OCI-LY3 (cell line): ENCODE results near the gene HOXC9.

Experiments
- H2AFZ ChIP-seq: fragments of 200-600, 300-600 bp; shearing (Covaris generic); 2 replicates; pipeline ENCODE4 v1.6.0; 2014; ENCODE audit warnings: antibody characterized with exemption, low read depth, low read length
- H3K27ac ChIP-seq: fragments of 200-600, 300-600 bp; sonication (generic); 2 replicates; pipeline ENCODE4 v1.5.1; 2014; ENCODE audit warnings: mild to moderate bottlenecking, low read length, moderate library complexity, mixed read lengths
- H3K27me3 ChIP-seq: fragments of 200-600, 300-600 bp; sonication (generic); 2 replicates; pipeline ENCODE4 v1.6.1; 2014; ENCODE audit warnings: low read depth, low read length, mixed read lengths
- H3K36me3 ChIP-seq: fragments of 200-600, 300-600 bp; sonication (generic); replicated peaks from 2 replicates; pipeline ENCODE3; 2014; ENCODE audit warnings: low read depth, low read length, mixed read lengths
- H3K4me1 ChIP-seq: fragments of 300-600, 200-600 bp; sonication (generic); 2 replicates; pipeline ENCODE4 v1.6.1; 2014; ENCODE audit warnings: low read length, mixed read lengths
- H3K4me2 ChIP-seq: fragments of 200-600, 300-600 bp; sonication (generic); 2 replicates; pipeline ENCODE4 v1.6.1; 2014; ENCODE audit warnings: low read length, mixed read lengths
- H3K4me3 ChIP-seq: fragments of 300-600, 200-600 bp; sonication (generic); 2 replicates; pipeline ENCODE4 v1.5.1; 2014; ENCODE audit warnings: antibody characterized with exemption, mild to moderate bottlenecking, low read length, moderate library complexity
- H3K79me2 ChIP-seq: fragments of 300-600, 200-600 bp; shearing (Covaris generic); 2 replicates; pipeline ENCODE4 v1.6.1; 2014; ENCODE audit warnings: mild to moderate bottlenecking, low read length, mixed read lengths
- H3K9ac ChIP-seq: fragments of 300-600, 200-600 bp; shearing (Covaris generic); 2 replicates; pipeline ENCODE4 v1.6.0; 2014; ENCODE audit warnings: mild to moderate bottlenecking, low read length, moderate library complexity
- H3K9me3 ChIP-seq: fragments of 200-600, 300-600 bp; shearing (Covaris generic); 2 replicates; pipeline ENCODE4 v1.6.1; 2014; ENCODE audit warnings: low read length, mixed read lengths; ENCODE audit not compliant: insufficient read depth
- H4K20me1 ChIP-seq: fragments of 200-600, 300-600 bp; sonication (generic); 2 replicates; pipeline ENCODE4 v1.6.1; 2016; ENCODE audit warnings: low read length, mixed read lengths; ENCODE audit not compliant: insufficient read depth
- EZH2phosphoT487 ChIP-seq: fragments of 200-600 bp; shearing (Covaris generic); IDR thresholded peaks from 2 replicates; pipeline ENCODE4 v1.6.1; 2018; ENCODE audit warnings: antibody characterized with exemption, mixed run types, low read depth
- TF ChIP-seq, protein P1 (sequence below): fragments of 200-600, 300-600 bp; sonication (generic); IDR thresholded peaks from 2 replicates; pipeline ENCODE4 v1.5.1; 2014; ENCODE audit warnings: antibody characterized with exemption, low read length, low read depth

HOXC9 gene

DNA sequence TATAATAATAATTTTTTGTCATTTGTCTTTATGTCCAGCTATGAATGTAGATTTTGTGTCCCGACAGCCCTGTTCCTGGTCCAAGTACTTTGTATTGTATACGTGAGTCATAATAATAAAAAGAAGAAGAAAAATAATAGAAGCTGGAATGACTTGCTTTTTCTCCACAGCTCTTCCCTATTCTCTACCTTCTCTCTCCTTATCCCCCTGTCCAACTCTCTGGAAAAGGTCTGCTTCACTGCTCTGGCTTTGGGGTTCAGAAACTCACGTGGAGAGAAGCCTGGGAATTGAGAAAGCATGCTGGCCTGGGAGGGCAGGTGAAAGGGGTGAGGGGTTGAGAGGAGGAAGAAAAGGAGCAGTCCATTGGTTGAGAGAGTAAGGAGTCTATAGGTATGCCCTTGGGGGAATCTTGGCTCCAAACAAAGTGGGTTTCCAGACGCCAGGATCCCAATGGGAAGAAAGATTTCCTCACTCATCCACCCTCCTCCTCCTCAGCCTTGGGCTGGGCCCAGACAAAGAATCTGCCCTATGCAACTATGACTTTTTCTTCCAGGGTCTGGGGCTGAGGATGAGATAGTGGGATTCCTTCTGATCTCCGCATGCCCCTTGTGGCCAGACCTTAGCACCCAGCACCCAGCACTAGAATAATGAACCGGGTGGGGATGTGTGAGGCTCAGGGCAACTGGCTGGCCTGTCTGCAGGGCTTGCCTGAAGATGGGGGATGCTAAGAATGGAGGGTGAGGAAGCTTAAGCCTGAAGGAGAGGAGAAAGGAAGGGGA is 12.9 kb downstream of the HOXC9 start:
- H3K4me1 ChIP-seq = peaks cover 20% of the 10 kb centered on the region
- no peak overlapping the region for H3K4me2 ChIP-seq
- H3K27me3 ChIP-seq = peaks cover 41% of the 10 kb centered on the region
- no peak overlapping the region for H3K9ac ChIP-seq
- no peaks in the 10 kb centered on the region for H4K20me1 ChIP-seq
- no peak overlapping the region for H3K27ac ChIP-seq
- H3K36me3 ChIP-seq = no peaks in the 10 kb centered on the region
- H2AFZ ChIP-seq = no peak overlapping the region
- TF ChIP-seq, protein P1, sequence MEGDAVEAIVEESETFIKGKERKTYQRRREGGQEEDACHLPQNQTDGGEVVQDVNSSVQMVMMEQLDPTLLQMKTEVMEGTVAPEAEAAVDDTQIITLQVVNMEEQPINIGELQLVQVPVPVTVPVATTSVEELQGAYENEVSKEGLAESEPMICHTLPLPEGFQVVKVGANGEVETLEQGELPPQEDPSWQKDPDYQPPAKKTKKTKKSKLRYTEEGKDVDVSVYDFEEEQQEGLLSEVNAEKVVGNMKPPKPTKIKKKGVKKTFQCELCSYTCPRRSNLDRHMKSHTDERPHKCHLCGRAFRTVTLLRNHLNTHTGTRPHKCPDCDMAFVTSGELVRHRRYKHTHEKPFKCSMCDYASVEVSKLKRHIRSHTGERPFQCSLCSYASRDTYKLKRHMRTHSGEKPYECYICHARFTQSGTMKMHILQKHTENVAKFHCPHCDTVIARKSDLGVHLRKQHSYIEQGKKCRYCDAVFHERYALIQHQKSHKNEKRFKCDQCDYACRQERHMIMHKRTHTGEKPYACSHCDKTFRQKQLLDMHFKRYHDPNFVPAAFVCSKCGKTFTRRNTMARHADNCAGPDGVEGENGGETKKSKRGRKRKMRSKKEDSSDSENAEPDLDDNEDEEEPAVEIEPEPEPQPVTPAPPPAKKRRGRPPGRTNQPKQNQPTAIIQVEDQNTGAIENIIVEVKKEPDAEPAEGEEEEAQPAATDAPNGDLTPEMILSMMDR = no peak; the same call in 1 of the 2 replicates
- TF ChIP-seq EZH2phosphoT487 = no peak
- no peaks in the 10 kb centered on the region for H3K79me2 ChIP-seq
- no peaks in the 10 kb centered on the region for H3K9me3 ChIP-seq
- H3K4me3 ChIP-seq = no peak overlapping the region

DNA sequence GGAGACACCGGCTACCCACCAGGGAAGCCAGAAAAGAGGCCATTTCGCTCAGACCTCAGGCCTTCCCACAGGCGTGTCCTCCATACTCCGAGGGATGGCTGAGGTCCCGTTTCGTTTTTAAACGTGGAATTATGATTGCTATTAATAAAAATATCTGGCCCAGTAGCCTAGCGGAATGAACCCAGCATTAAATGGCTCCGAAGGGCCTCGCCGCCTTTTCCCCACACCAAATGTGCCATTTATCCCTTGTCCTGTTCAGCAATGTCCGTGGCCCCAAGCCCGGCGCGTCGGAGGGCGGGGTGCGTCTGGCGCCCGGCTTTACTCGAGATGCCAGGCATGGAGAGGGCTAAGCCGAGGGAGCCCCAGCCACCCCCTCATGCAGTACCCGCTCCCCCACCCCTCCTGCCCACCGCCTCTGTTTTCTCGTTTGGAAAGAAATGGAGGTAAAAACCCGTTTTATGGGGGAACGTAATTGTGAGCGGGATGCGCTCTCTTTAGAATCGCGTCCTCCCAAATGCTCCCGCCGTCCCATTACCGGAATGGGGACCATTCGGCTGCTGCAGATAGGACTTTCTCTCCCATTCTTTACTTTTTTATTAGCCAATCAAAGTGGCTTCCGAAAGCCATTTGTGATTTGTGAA is 14.5 kb downstream of the HOXC9 start:
- Histone ChIP-seq H3K27ac (no peak overlapping the region), H3K4me1 (peaks cover 25% of the 10 kb centered on the region), H3K27me3 (peaks cover 32% of the 10 kb centered on the region), H3K36me3 (no peaks in the 10 kb centered on the region), H2AFZ (no peak overlapping the region), H3K4me3 (no peak overlapping the region), H4K20me1 (no peaks in the 10 kb centered on the region), H3K9me3 (no peaks in the 10 kb centered on the region), H3K9ac (no peak overlapping the region), H3K79me2 (no peaks in the 10 kb centered on the region), H3K4me2 (no peak overlapping the region)
- no peak for TF ChIP-seq EZH2phosphoT487
- TF ChIP-seq, protein P1 = no peak

DNA sequence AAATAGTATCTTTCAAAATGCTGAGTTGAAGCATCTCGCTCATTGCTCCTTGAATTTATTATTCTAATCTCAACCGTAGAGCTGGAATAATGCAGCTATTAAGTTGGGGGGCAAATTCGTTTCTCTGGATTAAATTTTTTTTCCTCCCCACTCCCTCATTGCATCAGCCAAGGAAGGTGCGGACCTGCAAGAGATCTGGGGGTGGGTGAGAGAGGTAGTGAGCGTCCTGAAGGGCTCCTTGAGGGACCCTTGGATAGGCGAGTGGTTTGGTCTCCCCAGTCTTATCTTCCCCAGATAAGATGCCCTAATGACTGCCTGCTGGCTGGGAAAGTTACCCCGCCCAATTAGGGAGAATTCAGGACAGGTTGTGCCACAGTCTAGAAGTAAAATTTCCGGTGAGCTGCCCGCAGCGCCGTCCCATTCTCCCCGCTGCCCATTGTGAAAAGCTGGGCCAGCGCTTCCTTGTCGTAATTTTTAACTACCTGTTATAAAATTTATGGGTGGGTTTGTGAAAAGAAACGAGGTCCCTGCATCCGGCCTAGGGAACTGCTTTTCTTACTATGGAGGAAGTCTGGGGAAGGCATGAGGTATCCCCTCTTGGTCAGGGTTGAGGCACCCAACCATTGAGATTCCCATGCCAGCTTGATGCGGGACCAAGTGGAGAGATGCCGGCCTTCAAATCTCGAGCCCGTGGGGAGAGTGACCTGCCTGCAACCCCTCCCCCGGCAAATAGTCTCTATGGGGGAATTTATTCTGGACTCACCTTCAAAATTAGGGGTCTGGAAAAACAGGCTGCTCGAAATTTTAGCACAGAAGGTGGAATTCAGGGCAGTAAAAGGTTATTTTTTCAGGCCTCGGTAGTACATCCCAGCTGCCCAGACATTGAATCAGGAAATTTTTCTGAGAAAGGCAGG is 15.3 kb downstream of the HOXC9 start:
- Histone ChIP-seq H3K27me3 (peaks cover 24% of the 10 kb centered on the region), H3K27ac (no peak overlapping the region), H3K9ac (no peak overlapping the region), H2AFZ (no peak overlapping the region), H3K79me2 (no peaks in the 10 kb centered on the region), H3K4me3 (no peak overlapping the region), H3K9me3 (no peaks in the 10 kb centered on the region), H3K4me2 (no peak overlapping the region), H4K20me1 (no peaks in the 10 kb centered on the region), H3K36me3 (no peaks in the 10 kb centered on the region), H3K4me1 (peaks cover 25% of the 10 kb centered on the region)
- no peak for TF ChIP-seq EZH2phosphoT487
- TF ChIP-seq, protein P1 = no peak

DNA sequence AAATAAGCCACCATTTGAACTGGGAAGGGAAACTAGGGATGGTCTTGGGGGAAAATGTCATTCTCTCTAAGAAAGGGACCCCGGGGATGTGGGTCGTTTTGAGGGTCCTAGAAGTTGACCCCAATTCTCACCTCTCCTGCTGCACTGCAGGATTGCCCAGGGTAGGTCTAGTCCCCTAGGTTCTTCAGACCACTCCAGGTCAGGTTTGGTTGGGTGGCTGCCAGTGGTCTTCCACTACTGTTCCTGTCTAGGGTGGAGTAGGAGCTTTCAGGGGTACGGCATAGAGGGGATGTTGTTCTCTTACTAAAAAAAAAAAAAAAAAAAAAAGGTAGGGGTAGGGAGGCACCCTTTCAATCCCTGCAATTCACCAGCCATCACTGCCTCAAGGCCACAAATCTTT is 16.1 kb downstream of the HOXC9 start:
- peaks cover 28% of the 10 kb centered on the region for H3K4me1 ChIP-seq
- H3K9me3 ChIP-seq = no peaks in the 10 kb centered on the region
- H3K27ac ChIP-seq = no peak overlapping the region
- H4K20me1 ChIP-seq = no peaks in the 10 kb centered on the region
- H3K4me3 ChIP-seq = no peak overlapping the region
- H3K4me2 ChIP-seq = no peak overlapping the region
- H3K9ac ChIP-seq = no peak overlapping the region
- H3K79me2 ChIP-seq = no peaks in the 10 kb centered on the region
- no peaks in the 10 kb centered on the region for H3K36me3 ChIP-seq
- no peak overlapping the region for H2AFZ ChIP-seq
- TF ChIP-seq, protein P1 = no peak
- no peak for TF ChIP-seq EZH2phosphoT487
- H3K27me3 ChIP-seq = peaks cover 16% of the 10 kb centered on the region; the same call in 1 of the 2 replicates
